NCI-H1092 treated with DMSO at 0.1 percent for 48 hours (cell line): ENCODE results near the gene PLVAP.

Experiments
- DNase-seq: peaks from one replicate; lab custom pipeline; 2025; lab: John Stamatoyannopoulos, UW

PLVAP gene

DNA sequence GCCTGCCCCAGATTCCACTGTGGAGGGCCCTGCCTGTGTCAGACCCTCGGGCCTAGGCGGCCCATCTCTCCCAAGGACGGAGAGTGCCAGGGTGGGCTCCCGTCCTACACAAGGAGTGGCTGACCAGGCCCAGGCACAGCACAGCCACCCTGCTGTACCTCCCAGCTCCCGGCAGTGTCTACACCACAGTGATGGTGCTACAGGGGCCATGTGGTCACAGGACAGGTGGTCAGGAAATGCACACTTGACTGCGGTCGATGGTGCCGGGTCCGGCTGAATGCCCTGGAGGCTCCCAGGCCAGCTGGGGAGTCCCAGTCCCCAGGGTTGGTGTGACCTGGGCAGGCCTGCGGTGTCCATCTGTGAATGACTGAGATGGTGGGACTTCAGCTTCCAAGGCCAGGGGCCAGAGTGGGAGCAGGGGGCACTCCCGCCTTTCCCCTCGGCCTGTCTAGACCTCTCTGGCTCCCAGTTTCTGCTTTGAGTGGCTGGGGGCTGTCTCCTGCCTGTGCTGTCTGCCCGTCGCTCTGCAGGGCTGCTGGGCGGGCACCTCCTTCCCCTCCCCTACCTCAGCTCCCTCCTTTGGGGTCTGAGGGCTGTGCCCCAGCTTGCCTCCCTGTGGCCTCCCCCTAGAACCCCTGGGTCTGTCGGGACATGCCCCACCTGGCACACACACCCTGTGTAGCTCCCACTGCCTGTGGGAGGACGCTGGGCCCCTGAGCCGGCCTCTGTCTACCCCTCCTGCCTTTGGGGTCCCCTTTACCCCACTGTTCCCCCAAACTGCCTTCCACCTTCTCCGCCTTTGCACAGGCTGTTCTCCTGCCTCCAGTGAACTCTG, 55.3 kb downstream of the PLVAP start:
- DNase-seq: no peak

GRCh38 chr19:17320435-17320834, 56.7 kb downstream of the PLVAP start:
- no peak for DNase-seq

GRCh38 chr19:17319473-17320238, 57.5 kb downstream of the PLVAP start:
- DNase-seq: no peak

DNA sequence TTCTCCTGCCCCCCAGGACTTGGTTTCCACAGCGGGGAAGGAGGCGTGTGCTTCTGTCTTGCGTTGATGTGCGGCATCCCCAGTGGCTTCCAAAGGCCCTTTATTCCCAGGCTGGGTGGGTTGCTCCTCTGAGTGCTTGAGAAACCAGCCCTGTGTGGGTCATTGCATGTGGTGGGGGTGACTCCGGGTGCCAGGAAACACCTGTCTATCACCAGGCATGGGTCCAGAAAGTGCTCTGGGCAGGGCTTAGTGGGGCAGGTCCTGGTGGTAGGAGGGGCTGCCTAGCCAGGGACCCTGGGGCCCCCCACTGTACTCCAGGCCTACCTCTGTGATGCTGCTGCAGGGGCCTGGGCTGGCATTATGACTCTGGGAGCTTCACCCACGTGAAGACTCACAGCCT, 58.2 kb downstream of the PLVAP start:
- no peak for DNase-seq

- no peak for DNase-seq
These were observed 63.0 kb downstream of the PLVAP start for GRCh38 chr19:17314007-17314593.

DNA sequence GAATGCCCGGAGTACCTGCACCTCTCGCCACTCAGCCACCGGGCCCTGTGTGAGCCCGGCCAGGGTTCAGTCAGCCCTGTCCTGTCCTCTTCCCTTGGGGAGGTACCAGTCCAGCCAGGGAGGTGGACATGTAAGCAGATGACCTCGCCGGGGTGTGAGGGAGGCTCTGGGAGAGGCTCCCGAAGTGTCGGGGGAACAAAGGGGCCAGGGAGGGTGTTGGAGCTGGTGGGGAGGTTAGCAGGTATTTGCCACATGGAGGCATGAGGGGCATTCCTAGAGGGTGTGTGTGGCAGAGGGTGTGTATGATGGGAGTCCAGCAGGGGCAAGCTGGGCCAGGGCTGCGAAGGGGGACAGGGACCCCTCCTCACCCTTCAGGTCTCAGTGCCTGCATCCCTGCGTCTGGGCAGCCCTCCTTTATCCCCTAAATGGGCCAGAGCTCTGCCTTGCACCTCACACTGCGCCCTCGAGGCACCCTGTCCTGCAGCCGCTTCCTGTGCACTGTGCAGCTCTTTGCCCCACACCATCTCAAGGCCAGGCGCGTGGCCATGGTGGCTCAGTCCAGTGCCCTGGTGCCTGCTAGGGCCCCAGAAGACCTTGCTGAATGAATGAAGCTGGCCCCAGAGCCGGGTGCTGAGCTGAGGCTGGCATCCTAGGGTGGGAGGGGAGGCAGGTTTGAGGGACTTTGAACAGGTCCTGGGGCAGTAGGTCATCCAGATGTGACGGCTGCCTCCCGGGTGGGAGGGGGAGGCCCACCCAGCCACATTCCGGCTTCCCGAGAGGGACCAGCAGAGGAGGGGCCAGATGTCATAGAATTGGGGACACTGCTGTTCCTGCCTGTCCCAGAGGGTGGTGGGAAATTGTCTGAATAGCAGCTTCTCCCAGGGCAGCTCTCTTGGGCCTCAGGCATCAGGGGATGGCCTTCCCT, 64.7 kb downstream of the PLVAP start:
- DNase-seq: no peak

GRCh38 chr19:17311455-17312188, 65.5 kb downstream of the PLVAP start:
- no peak for DNase-seq

DNA sequence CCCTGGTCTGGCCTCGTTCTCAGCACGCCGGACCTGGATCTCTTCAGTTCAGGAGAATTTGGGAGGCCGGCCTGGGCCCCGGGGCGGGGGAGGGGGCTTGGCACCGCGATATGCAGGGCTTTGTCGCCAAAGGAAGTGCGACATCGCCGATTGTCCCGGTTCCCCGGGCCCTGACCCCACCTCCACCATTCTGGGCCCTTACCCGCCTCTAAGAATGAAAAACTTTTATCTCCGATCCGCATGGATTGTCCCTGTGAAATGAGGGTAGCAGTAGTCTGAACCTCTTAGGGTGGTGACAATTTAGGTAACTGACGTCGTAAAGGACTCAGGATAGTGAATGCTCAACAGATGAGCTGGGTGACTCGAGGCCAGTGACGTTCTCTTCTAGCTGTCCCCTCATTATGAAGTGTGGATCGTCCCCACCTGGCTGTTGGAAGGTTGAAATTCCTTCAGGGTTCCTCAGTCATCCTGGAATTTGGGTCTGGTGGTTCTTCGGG, 67.1 kb downstream of the PLVAP start:
- no peak for DNase-seq

DNA sequence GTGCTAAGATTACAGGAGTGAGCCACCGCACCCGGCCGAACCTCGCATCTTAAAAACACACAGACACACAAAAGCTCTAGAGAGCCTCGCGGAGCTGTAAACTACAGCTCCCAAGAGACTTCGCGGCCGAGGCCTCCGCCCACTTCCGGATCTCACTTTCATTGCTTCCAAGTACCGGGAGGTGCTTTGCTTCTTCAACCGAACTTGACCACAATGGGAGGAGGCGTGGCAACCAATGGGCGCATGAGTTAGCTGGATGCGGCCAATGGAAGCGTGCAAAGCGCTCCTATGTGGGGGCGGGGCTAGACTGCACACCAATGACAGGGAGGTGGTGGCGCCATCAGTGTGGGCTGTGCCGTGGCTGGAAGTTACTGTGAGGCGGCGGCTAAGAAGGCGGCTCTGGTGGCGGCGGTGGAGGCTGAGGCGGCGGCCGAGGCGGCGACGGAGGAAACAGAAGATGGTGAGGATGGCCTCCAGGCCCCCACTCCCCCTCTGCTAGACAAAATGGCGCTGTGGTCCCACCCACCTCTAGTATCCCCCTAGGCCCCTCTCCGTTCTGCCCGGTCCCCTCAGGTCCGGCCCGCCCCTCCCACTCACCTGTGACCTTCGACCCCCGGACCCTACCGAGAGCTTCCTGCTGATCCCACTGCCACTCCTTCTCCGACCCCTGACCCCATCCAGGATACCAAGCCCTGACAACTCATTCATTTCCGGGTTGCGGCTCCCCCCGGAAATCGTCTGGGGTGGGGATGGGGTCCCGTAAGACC, 67.8 kb downstream of the PLVAP start, which contains the start of gene DDA1:
Gene DDA1 (plus strand): TSS at position 366 of the 767 bp plus-strand sequence. CDS start 92 bp downstream, at position 458.
- peak; percentile 99 for DNase-seq

DNA sequence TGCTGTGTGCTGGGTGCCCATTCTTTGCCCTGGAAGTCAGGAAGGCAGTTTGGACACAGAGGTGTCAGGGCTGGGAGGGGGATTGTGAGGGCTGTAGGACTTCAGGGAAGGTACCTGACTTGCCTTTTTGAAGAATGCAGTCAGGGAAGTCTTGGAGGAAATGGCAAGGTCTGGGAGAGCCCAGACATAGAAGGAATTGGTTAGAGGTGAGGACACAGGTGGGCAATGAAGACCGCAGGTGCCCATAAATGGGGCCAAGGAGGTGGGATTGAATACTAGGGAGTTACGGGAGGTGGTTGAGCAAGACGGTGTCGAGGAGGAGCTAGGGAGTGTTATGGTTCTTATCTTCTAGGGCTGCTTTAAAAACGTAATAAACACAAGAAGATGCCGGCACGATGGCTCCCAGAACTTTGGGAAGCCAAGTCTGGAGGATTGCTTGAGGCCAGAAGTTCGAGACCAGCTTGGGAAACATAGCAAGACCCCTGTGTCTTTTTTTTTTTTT, 69.2 kb downstream of the PLVAP start:
- DNase-seq: no peak

GRCh38 chr19:17306285-17306714, 70.8 kb downstream of the PLVAP start:
- DNase-seq: peak; percentile 38

- peak; percentile 99 for DNase-seq
These were observed 71.4 kb downstream of the PLVAP start, which contains the start of gene MRPL34 for GRCh38 chr19:17305517-17306284. MRPL34 (plus strand) TSS chr19:17305872; CDS start chr19:17305893, 21 bp downstream.

- DNase-seq: no peak
These were observed 72.0 kb downstream of the PLVAP start for GRCh38 chr19:17305216-17305516.

DNA sequence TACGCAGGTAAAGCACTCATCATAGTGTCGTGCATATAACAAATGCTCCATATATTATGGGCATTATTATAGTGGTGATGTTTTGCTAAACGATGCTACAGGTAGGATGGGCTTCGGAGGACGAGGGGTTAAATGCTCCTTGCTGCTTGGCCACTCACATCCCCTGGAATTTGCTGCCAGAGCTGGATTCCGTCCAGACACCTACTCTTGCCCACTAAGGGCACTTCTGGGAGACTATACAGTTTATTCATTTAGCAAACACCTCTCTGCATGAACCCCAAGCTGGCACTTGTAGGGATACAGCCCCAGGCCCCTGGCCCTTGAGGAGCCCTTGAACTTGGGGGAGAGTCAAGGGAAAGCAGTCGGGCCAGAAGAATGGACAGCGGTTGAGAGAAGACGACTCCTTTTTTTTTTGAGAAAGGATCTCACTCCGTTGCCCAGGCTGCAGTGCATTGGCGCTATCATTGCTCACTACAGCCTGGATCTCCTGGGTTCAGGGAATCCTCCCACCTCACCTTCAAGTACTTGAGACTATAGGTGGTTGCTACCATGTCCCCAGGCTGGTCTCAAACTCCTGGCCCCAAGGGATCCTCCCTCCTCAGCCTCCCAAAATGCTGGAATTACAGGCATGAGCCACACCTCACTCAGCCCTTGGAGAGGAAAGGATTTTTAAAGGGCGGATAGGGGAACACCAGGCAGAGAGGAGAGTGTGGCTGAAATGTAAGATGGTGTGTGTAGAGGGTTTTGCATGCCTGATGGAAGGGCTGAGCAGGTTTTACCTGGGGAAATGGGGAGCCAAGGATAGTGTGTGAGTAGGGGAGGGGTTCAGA, 72.5 kb downstream of the PLVAP start:
- no peak for DNase-seq

DNA sequence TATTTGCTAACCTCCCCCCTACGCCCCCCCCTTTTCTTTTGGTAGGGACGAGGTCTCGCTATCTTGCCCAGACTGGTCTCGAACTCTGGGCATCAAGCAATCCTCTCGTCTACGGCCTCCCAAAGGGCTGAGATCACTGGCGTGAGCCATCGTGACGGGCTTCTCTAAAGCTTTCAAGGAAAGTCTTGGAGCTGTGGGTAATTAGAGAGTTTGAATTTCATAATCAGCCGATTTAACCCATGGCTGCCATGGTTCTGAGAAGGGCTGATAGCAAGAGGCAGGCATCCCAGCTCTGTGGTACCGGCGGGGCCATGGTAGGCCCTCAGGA, 73.2 kb downstream of the PLVAP start:
- DNase-seq: no peak

DNA sequence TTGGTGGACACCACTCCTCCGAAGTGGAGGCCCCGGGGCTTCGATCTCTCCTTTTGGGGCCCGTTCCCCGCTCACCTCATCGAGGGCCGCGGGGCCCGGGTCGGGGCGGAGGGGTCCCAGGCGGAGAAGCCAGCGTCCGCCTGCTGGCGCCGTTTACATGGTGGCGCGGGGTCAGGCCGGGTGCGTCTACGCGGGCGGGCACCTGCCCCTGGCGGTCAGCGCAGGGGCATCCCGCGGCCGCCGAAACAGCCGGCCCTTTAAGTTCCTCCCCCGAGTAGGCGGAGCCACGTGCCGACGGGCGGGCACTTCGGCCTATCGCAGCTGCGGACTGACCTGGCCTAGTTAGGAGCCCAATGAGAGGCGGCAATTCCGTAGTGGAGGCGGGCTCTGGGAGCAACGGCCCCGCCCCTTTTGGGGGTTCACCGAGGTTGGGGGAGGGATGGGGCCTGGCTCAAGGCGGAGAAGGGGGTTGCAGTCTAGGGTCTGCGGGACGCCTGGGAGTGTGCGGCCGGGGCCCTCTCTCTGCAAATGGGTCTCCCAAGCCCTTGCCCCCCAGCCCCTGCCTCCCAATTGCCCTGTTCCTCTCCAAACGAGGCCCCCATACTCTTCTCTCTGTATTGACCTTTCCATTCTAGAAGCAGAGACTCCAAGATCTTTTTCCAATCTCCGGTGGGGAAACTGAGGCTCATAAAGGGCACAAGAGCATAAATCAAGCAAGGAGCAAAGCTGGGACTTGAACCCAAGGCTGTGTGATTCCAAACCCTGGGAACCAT, 73.8 kb downstream of the PLVAP start, which contains the start of gene ABHD8:
Gene ABHD8 (minus strand): TSS at position 259 of the 773 bp plus-strand sequence. CDS start 1,809 bp downstream, outside the sequence.
- peak; percentile 93 for DNase-seq
